MCF 10A (cell line): ENCODE data around the gene NPB. TPM values are rescaled to one million over a fixed set of nuclear protein-coding genes. Genes with fewer than 3 reads are reported as not detected.

Source experiments
- BruUV-seq: library from RNA; stranded (reverse); fragments of 400-500 nt; replicated peaks from 2 replicates; lab custom pipeline; 2021; lab: Mats Ljungman, UMichigan
- CTCF ChIA-PET: fragments of 300-600 bp; sonication (Branson Sonifier 250); formaldehyde crosslinking; extraction: SDS; loops from one replicate; lab custom pipeline; 2021; ENCODE audit warnings: antibody characterized with exemption, inconsistent platforms; lab: Yijun Ruan, JAX
- POLR2A ChIA-PET: fragments of 300-600, 350-650 bp; sonication (Branson Sonifier 250); formaldehyde crosslinking; extraction: SDS; loops from one replicate; lab custom pipeline; 2020; ENCODE audit warnings: antibody characterized with exemption, inconsistent platforms; lab: Yijun Ruan, JAX
- DNase-seq: peaks from one replicate; pipeline ENCODE4 v3.0.0-alpha.2; 2018; ENCODE audit not compliant: unreplicated experiment
- H3K27ac Mint-ChIP-seq: one replicate; pipeline ENCODE4 v1.8.0; 2022; ENCODE audit warnings: mild to moderate bottlenecking, low read depth, mixed read lengths; ENCODE audit not compliant: unreplicated experiment
- H3K27me3 Mint-ChIP-seq: one replicate; pipeline ENCODE4 v1.8.0; 2022; ENCODE audit warnings: mixed read lengths; ENCODE audit not compliant: insufficient read depth, unreplicated experiment
- H3K36me3 Mint-ChIP-seq: one replicate; pipeline ENCODE4 v1.8.0; 2022; ENCODE audit warnings: mild to moderate bottlenecking, moderate library complexity, mixed read lengths; ENCODE audit not compliant: insufficient read depth, unreplicated experiment
- H3K4me1 Mint-ChIP-seq: one replicate; pipeline ENCODE4 v1.8.0; 2022; ENCODE audit warnings: mixed read lengths; ENCODE audit not compliant: insufficient read depth, unreplicated experiment
- H3K4me3 Mint-ChIP-seq: one replicate; pipeline ENCODE4 v1.8.0; 2022; ENCODE audit warnings: mild to moderate bottlenecking, moderate library complexity, mixed read lengths; ENCODE audit not compliant: unreplicated experiment
- H3K9me3 Mint-ChIP-seq: one replicate; pipeline ENCODE4 v1.8.0; 2022; ENCODE audit warnings: mixed read lengths; ENCODE audit not compliant: unreplicated experiment
- CTCF ChIP-seq: fragments of 200-600 bp; IDR thresholded peaks from one replicate; pipeline ENCODE4 v1.8.0; 2022; ENCODE audit warnings: antibody characterized with exemption, mild to moderate bottlenecking; ENCODE audit not compliant: unreplicated experiment
- intact Hi-C: fragments of 100-400 bp; cut with micrococcal nuclease; formaldehyde crosslinking; loops from 2 replicates; pipeline ENCODE4 v1.14.1; 2022
- total RNA-seq: library from RNA; stranded (reverse); gene quantifications from 2 replicates; pipeline ENCODE4 v1.2.3, GENCODE V29; 2022

The NPB gene
- total RNA-seq, 1 experiment from 2014 or later: 0.28 TPM

GRCh38 chr17:81921537-81921862, 19.5 kb downstream of the NPB start:
- no peaks in the 10 kb centered on the region for H3K27me3 Mint-ChIP-seq
- H3K36me3 Mint-ChIP-seq: peaks cover 45% of the 10 kb centered on the region
- no peak overlapping the region for H3K27ac Mint-ChIP-seq
- H3K4me1 Mint-ChIP-seq: peaks cover 30% of the 10 kb centered on the region
- ChIA-PET POLR2A (interaction anchor here (0.7 kb wide), 1 partner anchor 219 kb away, joined by 3 read pairs; no protein-coding TSS in a partner anchor), CTCF (no interaction called here)
- no peak overlapping the region for H3K4me3 Mint-ChIP-seq
- intact Hi-C loops: no loop called here
- TF ChIP-seq CTCF: no peak
- TSS peak; percentile 3 for BruUV-seq
- no peaks in the 10 kb centered on the region for H3K9me3 Mint-ChIP-seq
- no peak for DNase-seq

GRCh38 chr17:81921996-81922565, 20.0 kb downstream of the NPB start:
- Mint-ChIP-seq H3K9me3 (no peaks in the 10 kb centered on the region), H3K36me3 (peaks cover 42% of the 10 kb centered on the region), H3K4me1 (peaks cover 25% of the 10 kb centered on the region), H3K27ac (no peak overlapping the region), H3K27me3 (no peaks in the 10 kb centered on the region), H3K4me3 (peak overlapping the region; percentile 28)
- TF ChIP-seq CTCF: no peak
- ChIA-PET CTCF (interaction anchor here (1.0 to 1.3 kb wide), 2 partner anchors 9 to 99 kb away, joined by 3 to 4 read pairs; no protein-coding TSS in a partner anchor), POLR2A (interaction anchor here (0.7 to 1.6 kb wide), 2 partner anchors 56 to 220 kb away, joined by 3 to 4 read pairs; no protein-coding TSS in a partner anchor)
- no peak for DNase-seq
- intact Hi-C loops: no loop called here
- BruUV-seq: no TSS peak

- TF ChIP-seq CTCF: no peak
- Mint-ChIP-seq H3K27ac (peak overlapping the region; percentile 81), H3K9me3 (no peaks in the 10 kb centered on the region), H3K27me3 (no peaks in the 10 kb centered on the region), H3K4me3 (peak overlapping the region; percentile 71), H3K36me3 (peaks cover 42% of the 10 kb centered on the region), H3K4me1 (peaks cover 21% of the 10 kb centered on the region)
- ChIA-PET CTCF (interaction anchor here (1.0 to 1.3 kb wide), 3 partner anchors 9 to 98 kb away, joined by 3 to 4 read pairs (median 3); no protein-coding TSS in a partner anchor), POLR2A (interaction anchor here (0.6 to 6.3 kb wide), 10 partner anchors 10 to 371 kb away, joined by 3 to 54 read pairs (median 4); partner anchors contain the start of genes FASN and PCYT2)
- BruUV-seq: no TSS peak
- intact Hi-C loops: no loop called here
- DNase-seq: no peak
Measured at GRCh38 chr17:81922566-81923301, 20.7 kb downstream of the NPB start.
